DMS153 treated with DMSO at 0.1 percent for 48 hours (cell line): ENCODE data around the gene GRIN2A.

Experiments
- DNase-seq: peaks from one replicate; lab custom pipeline; 2025; ENCODE audit not compliant: unreplicated experiment; lab: John Stamatoyannopoulos, UW

The GRIN2A gene

GRCh38 chr16:9791556-9791955, 390.7 kb downstream of the GRIN2A start:
- no peak for DNase-seq

GRCh38 chr16:9790199-9790598, 392.0 kb downstream of the GRIN2A start:
- no peak for DNase-seq

- DNase-seq, result no peak
These were observed 394.5 kb downstream of the GRIN2A start for GRCh38 chr16:9787717-9788116.

GRCh38 chr16:9780831-9781230, 401.4 kb downstream of the GRIN2A start:
- DNase-seq, result no peak

GRCh38 chr16:9778849-9779248, 403.4 kb downstream of the GRIN2A start:
- DNase-seq, result no peak

DNA sequence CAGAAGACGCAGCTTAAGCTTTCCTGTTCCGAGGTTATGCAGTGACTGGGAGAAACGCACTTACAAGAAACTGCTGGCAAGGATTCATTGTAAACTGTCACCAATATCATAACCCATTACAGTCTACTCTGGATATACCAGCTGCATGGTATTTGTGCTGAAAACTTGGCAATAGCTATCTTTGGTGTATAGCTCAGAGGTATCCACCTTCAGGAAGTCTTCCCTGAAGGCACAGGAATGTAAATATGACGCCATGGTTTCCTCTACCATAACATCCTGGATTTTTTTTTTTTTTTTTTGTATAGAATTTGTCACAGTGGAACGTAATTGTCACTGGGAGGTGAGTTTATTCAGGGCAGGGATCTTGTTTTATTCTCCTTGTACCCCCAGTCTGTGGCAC, 406.2 kb downstream of the GRIN2A start:
- DNase-seq, result no peak

DNA sequence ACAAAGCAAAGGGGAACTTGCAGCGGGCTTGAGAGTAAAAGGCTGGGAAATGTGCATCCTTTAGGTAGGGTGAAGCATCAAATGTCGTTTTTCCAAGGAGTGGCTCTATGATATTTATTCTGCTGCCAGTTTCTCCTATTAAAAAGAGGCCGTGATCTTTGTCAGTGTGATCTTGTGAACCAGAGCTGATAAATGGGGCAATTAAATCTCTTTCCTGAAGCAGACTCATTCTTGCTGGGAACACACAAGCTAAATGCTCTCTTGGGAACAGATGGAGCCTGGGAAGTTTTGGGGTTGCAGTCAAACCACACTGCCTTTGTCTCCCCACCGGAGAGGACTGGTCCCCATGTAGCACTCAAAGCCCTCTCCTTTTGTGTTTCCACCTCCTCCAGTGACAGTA, 408.9 kb downstream of the GRIN2A start:
- DNase-seq, result no peak

- DNase-seq, result no peak
These were observed 409.6 kb downstream of the GRIN2A start for GRCh38 chr16:9772526-9773225.

DNA sequence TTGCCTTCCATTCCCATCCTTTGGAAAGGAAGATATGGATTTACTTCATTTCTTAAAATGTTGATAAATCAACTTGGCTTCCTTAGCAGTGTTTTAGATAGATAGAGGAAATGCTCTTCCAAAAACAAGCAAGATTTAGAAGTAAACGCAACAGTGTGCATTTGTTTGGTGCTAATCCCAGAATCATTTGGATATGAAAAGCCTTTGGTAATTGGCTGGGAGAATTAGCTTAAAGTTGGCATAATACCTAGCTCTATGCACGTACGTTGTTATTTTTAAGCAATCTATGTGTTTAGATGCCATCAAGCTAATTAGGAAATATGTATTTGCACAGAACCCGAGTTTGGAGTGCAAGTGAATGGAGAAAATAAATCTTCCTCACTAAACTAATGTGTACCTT, 415.3 kb downstream of the GRIN2A start:
- no peak for DNase-seq

DNA sequence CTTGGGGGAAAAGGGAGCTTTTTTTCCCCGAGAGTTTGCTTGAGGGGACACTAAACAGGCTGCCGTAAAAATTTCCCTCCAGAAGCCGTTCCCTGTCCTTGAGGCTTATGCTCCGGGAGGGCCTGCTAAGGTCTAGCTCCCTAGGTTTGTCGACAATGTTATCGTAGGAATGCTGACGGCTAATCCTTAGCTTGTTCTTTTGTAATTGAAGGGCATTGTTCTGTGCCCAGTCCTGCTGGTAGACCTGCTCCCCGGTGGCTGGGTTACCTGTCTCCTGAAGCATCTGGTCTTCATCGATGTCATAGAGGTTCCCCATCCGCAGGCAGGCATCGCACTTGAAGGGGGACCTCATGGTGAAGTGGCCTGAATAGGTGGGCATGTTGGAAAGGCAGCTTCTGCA, 418.7 kb downstream of the GRIN2A start:
- no peak for DNase-seq

DNA sequence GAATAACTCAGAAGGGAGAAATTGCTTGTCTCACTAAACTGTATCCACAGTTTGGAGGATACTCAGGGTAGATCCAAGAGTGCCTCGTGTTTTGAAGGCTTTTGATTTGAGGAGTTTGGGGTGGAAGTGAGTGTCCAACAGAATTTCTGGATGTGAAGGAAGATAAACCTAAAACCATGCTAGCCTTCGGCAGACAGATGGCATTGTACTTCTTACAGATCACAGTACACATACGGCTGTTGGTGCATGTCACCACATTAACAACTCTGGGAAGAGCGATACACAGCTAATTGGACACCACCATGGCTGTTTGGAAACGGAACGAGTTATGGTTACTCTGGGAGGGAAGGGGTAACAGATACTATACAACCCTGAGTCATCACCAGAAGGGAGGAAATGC, 420.4 kb downstream of the GRIN2A start:
- DNase-seq, result no peak

- DNase-seq, result no peak
These were observed 424.5 kb downstream of the GRIN2A start for GRCh38 chr16:9757687-9758086.

DNA sequence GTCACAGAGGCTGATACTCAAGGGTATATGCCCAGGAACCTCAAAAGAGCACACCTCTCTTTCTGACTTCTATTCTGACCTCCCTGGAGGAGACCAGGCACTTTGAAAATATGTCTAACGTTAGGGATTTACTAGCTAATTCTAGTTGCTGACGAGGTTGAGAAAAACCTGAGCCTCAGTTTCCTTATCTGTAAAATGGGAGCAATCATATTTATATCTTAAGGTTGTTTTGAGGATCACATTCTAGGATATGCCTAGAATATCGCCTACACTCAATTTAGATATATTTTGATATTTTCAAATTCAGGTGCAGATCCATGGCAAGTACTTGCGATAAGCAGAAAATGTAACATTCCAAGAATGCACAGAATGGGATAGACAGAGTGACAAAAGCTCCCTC, 425.8 kb downstream of the GRIN2A start:
- no peak for DNase-seq

DNA sequence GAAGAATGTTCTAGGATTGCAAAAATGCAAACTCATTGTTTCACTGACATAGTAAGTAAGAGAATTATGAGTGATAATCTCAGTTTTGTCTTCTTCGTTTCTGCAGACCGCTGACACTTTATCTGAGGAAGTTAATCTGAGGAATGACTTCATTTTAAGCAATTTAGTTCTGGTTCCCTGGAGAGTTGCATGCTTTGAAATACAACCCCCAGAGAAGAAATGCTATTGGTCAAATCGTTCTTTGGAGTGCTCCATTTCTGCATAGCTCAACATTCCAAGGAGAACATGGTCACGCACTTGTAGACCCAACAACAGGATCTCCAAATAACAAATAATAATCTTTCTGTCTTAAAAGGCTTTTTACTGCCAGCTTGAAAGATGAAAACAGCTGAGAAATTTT, 427.1 kb downstream of the GRIN2A start:
- no peak for DNase-seq

DNA sequence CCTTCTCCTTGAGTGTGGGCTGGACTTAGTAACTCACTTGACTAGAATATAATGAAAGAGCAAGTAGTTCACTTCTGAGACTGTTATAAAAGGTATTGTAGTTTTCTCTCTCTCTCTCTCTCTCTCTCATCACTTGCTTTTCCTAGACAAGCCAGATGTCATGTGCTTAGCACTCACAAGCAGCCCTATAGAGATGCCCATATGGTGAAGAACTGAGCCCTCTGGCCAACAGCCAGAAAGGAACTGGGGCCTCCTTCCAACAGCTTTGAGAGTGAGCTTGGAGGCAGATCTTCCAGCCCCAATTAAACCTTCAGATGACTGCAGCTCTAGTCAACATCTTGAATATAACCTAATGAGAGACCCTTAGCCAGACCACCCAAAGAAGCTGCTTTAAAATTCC, 440.5 kb downstream of the GRIN2A start:
- DNase-seq, result no peak

DNA sequence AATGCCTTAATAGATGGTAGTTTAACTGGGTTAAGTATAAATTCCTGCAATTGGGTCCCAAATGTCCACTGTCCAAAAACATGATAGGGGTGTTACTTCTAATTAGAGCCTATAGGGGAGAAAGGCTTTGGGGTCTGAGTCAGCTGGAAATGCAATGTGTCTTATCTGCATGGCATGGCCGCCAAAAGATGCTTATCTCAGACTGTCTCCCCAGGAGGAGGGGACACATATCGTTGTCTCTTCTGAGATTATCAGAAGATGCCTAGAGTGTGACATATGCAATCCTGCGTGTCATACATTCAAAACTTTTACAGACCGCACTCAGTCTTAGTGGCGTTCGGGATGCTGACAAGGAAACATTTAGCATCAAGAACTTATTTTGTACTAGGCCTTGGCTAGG, 442.9 kb downstream of the GRIN2A start:
- DNase-seq, result no peak

DNA sequence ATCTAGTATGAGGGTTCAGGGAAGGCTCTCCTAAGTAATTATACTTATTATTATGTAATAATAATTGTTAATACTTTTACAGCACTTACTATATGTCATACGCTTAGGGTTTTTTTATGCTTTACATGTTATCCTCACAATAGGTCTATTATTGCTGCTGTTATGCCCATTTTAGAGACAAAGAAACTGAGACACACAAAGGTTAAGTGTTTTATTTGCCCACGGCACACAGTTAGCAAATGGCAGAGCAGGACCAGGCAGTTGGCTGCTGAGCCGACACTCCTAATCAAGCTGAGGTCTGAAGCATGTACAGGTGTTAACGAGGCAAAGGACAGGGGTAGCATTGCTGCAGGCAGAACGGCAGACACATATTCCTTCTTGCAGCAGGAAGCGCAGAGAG, 443.5 kb downstream of the GRIN2A start:
- no peak for DNase-seq

DNA sequence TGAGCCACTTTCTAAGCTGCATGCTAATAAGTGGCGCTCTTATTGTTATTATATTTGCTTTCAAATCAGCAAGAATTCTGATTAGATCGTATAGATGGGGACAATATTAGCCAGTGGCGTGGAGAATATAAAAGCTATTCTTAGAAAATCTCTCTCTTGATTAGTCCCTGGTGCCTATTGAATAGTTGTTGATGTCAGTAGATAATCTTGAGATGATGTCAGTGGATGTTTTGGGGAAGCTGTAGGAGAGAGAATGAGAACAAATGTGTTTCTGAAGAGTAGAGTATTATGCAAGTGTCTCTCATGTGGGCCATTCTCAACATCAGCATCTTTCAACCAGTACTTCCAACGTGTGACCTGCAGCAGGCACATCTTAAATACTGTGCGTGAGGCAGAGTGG, 445.7 kb downstream of the GRIN2A start:
- no peak for DNase-seq

DNA sequence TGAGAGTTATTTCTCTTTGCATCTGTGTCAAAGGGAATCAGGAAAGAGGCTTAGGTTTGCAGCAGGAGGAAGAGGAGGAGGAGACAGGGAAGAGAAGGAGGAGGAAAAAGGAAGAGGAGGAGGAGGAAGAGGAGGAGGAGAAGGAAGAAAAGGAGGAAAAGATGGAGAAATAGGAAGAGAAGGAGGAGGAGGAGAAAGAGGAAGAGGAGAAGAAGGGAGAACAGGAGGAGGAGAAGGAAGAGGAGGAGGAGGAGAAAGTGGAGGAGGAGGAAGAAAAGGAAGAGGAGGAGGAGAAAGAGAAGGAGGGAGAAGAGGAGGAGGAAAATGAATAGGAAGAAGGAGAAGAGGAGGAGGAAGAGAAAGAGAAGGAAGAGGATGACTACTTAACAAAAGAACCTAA, 459.1 kb downstream of the GRIN2A start:
- no peak for DNase-seq

- DNase-seq, result no peak
These were observed 468.3 kb downstream of the GRIN2A start for GRCh38 chr16:9713907-9714306.

DNA sequence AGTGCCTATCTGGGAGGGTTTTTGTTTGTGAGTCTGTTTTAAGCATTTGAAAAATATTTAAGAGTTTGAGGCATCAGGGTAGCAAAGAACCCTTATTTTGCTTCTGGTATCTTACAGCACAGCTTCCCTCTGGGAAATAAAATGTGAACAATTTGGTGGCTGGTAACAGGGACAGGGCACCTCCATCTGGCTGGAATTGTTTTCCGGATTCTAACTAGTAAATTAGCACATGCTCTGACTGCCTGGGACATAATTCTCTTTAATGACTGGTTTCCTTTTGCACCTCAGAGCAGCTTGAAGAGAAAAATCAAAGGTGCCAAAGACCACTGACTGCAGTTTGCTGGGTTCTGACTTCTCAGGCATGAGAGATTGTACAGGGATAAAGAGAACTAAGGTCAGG, 469.1 kb downstream of the GRIN2A start:
- no peak for DNase-seq

DNA sequence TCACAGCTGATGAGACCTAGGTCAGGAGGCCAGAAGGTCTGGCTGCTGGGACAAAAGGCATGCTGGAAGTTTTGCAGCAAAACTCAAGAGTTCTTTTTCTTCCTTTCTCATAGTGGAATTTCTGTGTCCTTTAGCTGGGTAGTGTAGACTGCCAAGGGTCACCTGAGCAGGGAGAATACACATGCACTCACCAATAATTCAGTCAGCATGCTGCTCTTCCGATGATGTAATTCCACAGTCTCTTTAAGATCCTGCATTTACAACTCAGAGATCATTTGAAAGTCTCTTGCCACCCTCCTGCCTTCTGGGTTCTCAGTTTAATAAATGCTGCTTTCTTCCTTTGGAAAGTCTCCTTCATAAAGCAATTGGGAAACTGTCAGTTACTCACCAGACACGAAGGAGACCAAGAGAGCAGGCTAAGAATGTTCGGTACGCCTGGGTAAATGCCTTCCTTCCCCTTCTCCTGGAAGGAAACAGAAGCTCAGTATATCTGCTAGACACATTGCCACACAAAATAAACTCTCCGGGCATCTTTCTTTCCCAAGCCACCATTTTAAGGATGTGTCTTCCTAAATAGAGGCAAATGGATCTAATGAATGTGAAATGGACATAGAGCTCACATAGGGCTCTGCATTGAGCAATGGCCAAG, 473.1 kb downstream of the GRIN2A start:
- no peak for DNase-seq

DNA sequence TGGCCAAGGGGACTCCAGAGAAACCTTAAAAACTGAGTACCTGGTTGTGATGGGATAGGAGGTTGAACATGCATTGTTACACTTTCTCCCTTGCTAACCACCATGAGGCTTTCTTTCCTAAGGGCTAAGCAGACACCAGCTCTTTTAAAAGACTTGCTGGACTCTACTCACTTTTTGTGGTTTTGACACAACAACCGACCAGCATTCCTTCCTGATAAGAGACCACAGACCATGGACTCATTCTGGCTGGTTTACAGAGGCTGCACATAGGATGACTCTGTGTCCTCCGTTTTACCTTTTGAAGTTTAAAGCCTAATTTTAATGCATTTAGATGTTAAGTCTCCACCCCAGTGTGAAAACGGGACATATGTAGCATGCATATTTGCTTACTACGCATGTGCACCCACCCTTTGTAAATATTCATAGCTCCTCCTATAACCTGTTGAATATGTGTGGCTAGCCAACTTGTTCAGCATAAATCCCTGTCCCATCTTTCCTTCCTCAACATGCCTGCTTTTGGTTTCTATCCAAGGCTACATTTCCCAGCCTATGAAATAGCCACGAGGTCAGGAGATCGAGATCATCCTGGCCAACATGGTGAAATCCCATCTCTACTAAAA, 475.9 kb downstream of the GRIN2A start:
- DNase-seq, result no peak
